ENCODE data around the gene PRPF18.

The PRPF18 gene

DNA sequence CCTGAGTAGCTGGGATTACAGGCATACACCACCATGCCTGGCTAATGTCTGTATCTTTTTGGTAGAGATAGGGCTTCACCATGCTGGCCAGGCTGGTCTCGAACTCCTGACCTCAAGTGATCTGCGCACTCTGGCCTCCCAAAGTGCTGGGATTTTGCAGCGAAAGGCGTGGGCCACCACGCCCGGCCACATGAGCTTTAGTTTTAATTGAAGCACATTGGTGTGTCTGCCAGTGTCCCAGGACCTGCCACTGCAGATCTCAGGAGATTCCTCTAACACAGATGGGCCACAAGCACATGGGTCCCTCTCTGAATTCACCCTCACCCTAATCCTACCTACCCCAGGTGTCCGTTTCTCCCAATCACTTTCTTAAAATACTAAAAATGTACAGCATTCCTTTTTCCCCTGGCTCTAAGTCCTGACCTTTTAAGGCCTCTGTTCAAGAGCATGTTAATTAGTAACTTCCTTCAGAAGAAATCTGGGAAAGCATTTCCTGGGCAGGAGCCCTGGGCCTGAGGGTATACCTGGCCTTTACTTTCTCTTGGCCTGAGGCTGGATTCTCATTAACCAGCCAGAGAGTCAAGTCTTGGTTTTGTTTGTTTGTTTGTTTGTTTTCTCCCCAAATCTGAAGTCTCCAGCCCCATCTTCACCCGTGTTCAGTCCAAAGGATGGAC lies 82.6 kb downstream of the PRPF18 start:
- no peak for DNase-seq (ENCODE audit: low spot score)

DNA sequence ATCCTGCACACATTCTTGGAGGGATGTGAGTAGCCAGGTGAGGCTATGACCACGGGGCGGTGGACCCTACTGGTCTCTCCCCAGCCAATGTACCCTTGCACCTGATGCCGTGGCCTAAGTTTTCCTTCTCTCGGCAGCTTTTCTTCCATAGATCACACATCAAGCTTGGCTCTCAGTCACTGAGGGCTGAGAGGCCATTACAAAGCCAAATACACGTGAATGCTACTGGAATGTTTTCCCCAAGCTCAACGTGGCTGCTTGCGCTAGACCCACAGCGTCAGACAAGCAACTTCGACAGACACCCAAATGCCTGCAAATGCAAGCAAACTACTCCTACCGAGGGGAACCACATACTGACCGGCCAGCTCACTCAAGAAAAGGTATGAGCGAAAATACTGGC lies 83.1 kb downstream of the PRPF18 start:
- no peak for DNase-seq (ENCODE audit: low spot score)

- no peak for DNase-seq (ENCODE audit: low spot score)
These were observed 83.5 kb downstream of the PRPF18 start for GRCh38 chr10:13670311-13670710.

DNA sequence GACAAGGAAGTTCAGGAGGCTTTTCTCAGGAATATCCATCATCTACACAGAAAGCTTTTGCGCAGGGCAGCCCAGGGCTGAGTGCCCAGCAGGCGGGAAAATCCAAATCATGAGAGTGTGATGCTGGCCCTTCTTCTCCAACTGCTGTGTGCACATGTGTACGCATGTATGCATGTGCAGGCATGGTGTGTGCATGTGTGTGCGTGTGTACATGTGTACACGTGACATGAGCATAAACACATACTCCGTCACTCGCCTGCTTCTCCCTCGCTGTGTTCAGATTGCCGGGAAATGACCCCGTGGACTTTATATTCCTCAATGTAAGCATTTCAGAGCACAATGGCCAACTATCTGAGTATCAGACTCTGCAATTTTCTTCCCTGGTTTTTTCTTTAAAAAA lies 85.1 kb downstream of the PRPF18 start:
- DNase-seq (ENCODE audit: low spot score), result no peak

GRCh38 chr10:13672548-13672947 lies 85.8 kb downstream of the PRPF18 start:
- no peak for DNase-seq (ENCODE audit: low spot score)

DNA sequence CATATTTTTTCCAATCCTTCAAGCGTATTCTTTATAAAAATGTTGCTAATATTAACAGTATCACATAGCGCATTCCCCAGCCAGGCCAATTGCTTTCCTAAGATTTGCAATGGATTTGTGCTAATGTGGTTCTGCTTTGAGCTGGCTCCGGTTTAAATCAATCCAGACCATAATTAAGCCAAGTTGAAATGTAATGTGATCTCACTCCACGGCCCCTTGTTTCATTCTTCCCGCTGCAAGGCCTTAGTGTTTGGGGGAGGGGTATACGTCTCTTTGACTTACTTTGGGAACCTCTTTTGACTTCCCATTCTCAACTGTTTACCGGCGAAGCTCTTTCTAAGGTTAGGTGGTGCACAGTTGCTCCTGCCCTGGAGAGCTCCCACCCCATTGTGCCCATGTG lies 86.4 kb downstream of the PRPF18 start:
- no peak for DNase-seq (ENCODE audit: low spot score)

DNA sequence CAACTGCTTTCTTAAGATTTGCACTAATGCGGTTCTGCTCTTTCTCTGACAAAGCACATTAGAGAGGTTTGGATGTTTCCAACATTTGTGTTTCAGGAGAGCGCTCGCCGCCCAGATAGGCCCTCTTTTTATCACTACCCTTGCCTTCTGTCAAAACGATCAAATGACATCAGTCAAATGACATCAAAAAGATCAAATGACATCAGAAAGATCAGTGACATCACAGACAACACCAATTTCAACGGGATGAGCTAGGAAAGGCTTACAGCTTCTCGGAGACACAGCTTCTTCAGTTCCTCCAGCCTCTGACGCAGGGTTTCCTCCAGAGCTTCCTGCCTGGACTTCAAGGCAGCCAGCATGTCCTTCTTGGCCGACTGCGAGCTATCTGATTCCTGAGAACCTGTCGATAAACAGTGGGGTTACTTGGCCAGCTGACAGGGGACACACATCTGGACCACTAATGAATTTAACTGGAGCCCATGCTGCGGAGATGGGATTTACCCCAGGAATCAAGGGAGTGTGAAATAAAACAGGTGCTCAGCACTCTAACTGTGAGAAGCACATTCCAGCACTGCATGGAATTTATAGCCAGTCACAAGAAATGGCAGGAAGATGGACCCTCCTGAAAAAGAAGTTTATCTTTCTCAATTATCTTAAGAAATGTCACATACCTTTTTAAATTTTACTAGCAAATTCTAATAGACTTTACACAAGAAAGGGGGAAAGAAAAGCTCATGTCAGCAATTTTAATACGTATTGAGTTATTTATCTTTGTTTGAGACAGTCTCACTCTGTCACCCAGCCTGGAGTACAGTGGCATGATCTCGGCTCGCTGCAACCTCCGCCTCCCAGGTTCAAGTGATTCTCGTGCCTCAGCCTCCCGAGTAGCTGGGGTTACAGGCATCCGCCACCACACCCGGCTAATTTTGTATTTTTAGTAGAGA lies 88.2 kb downstream of the PRPF18 start:
- no peak for DNase-seq (ENCODE audit: low spot score)

- DNase-seq (ENCODE audit: low spot score), result no peak
These were observed 91.5 kb downstream of the PRPF18 start for GRCh38 chr10:13678101-13678843.
